Lung microvascular endothelial cell (primary cell): ENCODE data around the gene UNC93B1. TPM values are rescaled to one million over a fixed set of nuclear protein-coding genes. Genes with fewer than 3 reads are reported as not detected.
"Not testable (repeated sequence)": the region's sequence is repeated elsewhere in the genome, so short reads cannot be mapped to it uniquely, and the experiment has no call there.

Experiments
- DNase-seq, 2 donors: peaks; one replicate each; pipeline versions ENCODE4 v3.0.0 to v3.0.0-alpha.2; 2010; ENCODE audit warnings: low read depth in 2 of 2
- total RNA-seq: library from RNA; depleted of rRNA; stranded (reverse); fragments of >200 nt; gene quantifications from 2 replicates; pipeline ENCODE4 v1.2.1, GENCODE V29; 2014

UNC93B1 gene
- total RNA-seq, 1 donor from 2014 or later = 21.0 TPM

DNA sequence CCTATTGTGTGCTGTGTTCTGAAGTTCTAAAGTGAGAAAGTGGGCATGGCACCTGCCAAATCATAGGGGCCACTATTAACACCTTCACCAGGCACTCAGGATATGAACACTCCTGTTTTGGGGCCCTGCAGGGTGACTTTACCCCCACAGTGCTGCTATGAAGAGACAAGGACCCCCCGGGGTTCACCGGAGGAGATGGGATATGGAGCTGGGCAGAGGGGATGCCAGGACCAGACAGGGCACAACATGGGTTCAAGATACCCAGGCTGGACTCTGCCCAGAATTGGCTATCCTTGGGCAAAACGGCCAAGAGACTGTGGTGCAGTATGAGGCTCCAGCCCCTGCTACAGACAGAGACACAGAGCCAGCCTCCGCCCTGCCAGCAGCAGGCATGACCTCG, 9.5 kb downstream of the UNC93B1 start:
- not testable (repeated sequence) for DNase-seq

DNA sequence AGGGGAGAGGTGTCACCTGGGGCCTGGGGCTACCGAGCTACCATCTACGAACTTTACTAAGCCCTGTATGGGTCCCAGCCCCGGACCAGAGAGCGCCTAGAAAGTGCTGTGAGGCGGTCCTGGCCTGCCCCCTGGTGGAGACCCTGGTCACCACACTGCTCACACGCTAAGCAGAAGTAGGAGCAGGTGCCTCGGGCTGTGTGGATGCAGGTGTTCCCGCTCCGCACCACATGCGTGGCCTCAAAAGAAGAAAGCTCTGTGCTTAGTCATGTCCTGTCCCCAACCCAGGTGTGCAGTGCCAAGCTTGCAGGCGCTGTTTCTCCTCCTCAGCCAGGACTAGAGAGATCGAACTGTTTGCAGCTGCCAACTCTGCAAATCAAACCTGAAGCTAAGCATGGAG, 10.1 kb downstream of the UNC93B1 start:
- peak; percentile 14 to 31 for DNase-seq

DNA sequence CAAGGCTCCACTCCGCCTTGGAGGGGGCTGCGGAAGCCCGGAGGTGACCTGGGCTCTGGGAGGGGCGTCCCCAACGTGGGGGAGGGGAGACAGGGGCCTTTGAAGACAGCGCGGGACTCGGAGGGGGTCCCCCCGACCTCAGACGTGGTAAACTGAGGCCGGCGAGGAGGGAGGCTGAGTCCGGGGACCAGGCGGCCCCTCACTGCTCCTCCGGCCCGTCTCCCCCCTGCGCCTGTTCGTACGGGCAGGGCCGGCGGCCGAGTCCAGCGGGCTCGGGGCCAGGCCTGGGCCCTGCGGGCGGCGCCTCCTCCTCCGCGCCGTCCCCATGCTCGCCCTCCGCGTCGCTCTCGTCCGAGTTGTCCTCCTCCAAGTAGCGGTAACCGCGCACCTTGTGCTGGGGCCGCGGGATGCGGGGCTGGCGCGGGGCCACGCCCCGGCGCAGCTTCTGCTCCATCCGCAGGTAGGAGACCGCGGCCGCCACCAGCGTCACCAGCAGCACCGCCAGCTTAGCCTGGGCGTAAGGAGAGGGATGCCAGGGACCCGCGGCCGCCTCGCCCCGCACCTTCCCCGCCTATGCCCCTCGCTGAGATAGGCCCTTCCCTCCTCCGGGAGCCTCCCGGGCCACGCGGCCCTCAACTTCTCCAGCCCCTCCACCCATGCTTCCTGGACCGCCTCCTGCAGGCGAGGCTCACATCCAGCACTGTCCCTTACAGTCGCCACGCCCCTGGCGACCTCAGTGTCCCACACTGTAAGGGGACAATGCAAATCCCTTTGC, 12.4 kb downstream of the UNC93B1 start:
- not testable (repeated sequence) for DNase-seq

DNA sequence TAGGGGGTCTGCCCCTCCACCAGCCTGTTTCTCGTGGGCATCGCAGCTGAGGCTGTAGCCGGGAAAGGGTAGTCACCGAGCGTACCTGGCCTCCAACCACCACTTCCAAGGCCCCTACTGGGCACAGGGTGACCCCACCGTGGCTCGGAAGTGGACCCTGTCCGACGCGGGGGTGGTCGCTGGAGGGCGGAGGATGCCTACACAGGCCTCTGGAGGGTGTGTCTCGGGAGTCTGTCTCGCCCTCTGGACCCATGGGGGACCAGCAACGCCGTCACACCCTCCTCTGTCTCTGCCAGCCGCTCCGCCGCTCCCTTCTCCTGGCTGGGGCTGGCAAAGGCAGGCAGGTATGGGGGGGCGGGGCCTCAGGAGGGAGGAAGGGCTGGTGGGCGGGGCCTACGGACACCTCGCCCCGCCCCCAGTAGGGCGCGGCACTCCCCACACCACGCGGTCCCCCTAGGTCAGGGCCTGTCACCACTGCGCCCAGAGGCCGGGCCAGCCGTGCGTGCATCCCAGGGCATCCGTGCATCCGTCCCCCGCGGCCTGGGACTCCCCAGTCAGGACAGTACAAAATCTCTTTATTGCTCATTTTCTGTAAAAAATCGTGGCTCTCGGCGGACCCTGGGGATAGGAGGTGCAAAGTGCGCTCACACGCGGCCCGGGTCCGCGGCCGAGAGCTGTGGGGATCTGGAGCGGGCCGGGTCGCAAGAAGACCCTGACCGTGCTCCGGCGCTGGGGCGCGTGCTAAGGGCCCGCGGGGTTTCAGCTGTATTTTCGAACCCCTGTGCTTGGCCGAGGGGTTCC, 13.2 kb downstream of the UNC93B1 start:
- not testable (repeated sequence) for DNase-seq

DNA sequence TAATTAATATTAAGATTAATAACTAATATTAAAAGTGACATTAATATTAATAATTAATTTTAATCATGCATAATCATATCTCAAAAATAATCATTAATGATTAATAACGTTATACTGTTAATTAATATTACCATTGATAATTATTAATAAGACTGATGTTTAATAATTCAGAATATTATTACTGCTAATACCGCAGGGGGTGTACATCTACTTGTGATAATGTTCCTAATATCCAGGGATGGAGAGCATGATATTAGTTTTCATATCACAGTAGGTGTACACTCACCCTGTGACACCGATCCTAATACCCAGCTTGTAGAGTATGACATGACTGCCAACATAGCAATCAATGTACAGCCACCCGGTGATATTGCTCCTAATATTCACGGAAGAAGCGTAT, 18.6 kb downstream of the UNC93B1 start:
- not testable (repeated sequence) for DNase-seq

DNA sequence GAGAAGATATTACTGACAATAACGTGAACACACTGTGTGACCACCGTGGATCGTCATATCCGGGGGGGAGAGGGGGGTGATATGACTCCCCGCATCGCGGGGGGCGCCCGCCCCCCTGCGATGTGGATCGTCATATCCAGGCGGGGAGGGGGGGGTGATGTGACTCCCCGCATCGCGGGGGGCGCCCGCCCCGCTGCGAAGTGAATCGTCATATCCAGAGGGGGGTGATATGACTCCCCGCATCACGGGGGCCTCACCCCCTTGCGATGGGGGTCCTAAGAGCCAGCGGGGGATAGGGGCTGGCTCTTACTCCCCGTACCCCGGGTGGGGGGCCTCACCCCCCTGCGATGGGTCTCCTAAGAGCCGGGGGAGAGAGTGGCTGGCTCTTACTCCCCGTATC, 19.9 kb downstream of the UNC93B1 start:
- DNase-seq = no peak

DNA sequence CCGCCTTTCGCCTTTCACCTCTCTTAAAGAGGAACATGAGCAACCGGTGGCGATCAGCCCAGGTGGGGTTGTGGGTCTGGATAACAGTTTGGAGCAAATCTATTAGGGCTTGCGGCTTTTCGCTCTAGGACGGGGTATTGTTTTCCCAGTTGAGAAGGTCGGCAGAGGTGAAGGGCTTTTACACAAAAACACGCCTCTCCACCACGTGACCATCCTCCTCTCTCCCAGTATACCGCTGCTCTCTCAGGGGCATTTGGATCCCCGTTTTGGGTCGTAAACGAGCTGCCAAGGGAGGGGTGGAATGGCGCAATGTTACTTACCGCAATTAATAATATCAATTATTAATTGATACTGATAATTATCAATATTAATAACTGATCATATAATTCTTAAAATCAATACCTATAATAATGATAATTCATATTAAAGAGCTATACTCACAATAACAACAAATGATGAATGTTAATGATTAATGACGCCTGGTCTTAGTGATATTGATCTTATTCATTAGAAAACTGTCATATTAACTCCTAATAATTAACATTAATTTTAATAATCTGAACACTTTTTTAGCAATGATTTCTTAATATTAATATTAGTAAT, 21.5 kb downstream of the UNC93B1 start:
- not testable (repeated sequence) for DNase-seq

DNA sequence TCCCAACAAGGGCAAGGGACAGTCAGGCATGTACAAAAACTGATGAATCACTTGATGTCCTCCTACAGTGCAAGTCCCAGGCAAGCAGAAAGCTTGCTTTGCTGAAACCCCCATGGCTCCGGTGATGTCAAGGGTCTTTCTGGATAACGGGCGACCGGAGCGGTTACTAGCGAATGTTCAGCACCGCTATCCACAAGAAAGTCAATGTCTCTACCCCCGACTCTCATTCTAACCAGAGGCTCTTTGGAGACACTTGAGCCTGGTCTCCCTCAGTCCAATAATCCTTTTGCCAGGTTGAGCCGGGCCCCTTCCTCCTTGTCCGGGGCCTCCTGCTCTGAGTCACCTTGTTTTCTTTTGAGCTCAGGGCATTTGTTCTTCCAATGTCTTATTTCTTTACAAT, 22.7 kb downstream of the UNC93B1 start:
- not testable (repeated sequence) for DNase-seq

DNA sequence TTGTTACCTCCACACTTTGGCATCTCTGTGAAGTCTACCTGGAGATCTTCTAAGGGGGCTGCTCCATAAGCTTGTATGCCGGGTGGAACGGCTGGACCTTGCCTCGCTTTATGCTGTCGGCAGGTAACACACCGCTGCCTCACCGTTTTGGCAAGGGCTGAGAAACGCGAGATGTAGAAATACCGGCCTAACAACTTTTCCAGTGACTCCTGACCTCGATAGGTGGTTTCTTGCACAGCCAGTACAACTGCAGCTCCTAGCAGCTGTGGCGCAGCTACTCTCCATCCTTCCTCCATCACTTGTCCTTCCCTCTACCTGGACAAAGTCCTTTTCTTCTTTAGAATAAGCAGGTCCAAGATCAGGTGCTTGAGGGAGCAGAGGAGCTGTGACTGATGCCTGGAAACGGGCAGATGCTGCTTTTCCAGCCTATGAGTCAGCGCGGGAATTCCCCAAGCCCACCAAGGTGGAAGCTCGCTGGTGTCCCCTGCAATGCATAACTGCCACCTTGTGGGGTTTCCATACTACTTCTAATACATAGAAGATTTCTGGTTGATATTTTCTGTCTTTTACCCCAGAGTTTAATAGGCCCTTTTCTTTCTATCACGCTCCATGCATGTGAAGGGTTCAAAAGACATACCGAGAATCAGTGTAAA, 25.0 kb downstream of the UNC93B1 start:
- not testable (repeated sequence) for DNase-seq

DNA sequence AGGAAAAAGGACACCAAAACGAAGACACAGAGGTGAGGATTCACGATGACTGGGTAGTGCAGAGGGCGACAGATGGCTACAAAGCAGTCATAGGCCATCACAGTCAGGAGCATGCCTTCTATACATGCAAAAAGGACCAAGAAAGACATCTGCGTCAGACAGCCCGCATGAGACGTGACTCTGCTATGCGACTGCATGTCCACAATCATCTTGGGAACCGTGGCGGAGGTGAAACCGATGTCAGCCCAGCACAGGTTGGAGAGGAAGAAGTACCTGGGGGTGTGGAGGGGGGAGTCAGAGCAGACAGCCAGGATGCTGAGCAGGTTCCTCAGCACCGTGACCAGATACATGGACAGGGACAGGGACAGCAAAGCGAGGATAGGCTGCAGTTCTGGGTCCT, 29.2 kb downstream of the UNC93B1 start:
- DNase-seq = not testable (repeated sequence)

DNA sequence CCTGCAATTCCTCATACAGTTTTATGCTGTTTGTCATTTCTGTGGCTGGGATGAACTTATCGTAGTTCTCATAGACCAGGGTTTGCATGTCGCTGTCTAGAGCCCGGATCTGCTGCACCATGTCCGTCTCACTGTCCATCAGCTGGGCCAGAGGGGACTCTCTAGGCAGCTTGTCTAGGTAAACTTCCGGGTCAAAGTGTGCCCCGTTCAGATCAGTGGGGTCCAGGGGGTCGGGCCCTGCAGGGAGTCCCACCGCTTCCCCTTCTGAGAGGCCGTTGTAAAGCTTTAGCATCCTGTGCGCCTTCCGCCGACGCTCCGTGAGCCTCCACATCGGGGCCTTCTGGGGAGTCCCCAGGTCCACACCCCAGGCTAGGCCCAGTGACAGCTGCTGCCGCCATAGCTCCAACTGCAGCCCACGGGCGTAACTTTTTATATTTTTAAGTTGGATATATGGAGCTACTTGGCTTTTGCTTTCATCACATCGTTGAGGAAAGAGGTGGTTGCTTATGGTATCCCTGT, 38.0 kb downstream of the UNC93B1 start:
- DNase-seq = not testable (repeated sequence)

DNA sequence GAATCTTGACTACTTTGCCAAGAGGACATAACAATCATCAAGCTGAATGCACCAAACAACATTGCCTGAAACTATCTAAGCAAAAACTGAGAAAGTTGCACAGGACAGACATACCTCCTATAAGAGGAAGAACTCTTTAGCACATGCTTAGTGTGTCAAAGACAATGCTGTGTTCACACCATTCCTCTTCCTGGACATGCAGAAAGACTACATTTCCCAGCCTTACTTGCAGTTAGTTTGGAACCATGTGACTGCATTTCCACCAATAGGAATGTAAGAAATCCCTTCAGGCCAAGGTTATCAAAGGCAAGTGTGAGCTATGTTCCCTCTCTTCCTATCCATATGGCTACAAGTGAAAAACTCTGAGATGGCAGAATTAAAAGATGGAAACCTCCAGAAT, 39.2 kb downstream of the UNC93B1 start:
- not testable (repeated sequence) for DNase-seq

DNA sequence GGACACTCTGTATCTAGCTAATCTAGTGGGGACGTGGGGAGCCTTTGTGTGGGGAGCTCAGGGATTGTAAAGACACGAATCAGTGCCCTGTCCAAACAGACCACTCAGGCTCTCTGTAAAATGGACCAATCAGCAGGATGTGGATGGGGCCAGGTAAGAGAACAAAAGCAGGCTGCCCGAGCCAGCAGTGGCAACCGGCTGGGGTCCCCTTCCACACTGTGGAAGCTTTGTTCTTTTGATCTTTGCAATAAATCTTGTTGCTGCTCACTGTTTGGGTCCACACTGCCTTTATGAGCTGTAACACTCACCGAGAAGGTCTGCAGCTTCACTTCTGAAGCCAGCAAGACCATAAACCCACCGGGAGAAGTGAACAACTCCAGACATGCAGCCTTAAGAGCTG, 40.0 kb downstream of the UNC93B1 start:
- not testable (repeated sequence) for DNase-seq

DNA sequence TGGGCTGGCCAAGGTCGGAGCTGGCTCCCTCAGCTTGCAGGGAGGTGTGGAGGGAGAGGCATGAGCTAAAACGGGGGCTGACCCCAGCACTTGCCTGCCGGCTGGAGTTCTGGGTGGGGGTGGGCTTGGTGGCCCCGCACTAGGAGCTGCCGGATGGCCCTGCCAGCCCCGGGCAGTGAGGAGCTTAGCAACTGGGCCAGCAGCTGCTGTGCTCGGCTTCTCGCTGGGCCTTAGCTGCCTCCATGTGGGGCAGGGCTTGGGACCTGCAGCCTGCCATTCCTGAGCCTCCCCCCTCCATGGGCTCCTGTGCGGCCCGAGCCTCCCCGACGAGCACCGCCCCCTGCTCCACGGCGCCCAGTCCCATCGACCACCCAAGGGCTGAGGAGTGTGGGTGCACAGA, 40.7 kb downstream of the UNC93B1 start:
- not testable (repeated sequence) for DNase-seq

DNA sequence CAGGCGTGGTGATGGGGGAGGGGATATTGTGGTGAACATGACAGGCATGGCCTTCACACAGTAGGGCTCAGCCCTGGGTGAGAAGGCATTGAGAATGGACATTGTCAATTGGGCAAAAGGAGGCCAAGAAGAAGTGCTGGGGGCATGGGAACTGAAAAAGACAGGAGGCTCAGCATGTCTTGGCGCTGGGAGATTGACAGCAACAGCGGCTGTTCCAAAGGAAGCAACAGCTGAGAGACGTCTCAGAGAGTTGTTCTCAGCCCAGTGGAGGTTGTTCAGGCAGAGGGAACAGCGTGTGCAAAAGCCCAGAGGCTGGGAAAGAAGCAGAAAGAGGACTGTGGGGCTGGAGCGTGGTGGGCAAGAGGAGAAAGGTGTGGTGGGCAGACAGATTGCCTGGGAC, 47.7 kb downstream of the UNC93B1 start:
- not testable (repeated sequence) for DNase-seq

DNA sequence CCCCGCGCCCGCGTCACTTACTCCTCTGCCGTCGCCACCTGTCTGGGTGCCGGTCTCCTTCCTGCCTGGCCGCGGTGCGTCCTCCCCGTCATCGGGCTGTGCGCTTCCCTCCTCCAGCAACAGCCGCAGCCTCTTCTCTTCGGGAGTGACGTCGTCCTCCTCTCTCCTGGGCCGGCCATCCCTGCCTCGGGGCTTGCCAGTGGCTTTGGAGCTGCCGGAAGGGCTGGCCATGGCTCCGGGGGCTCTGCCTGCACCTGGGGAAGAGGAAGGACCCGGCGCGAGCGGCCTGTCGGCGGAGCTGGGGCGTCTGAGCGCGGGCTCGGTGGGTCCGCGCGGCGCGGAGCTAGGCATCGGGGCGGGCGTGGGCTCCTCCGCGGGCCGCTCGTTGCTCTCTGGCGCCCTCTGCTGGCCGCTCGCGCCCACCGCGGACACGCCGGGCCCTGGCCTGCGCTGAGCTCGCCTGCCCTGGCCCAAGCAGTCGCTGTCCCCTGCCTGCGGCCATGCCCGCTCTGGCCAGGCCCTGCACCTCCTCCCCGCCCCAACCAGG, 48.4 kb downstream of the UNC93B1 start:
- DNase-seq = peak; percentile 59 to 76

DNA sequence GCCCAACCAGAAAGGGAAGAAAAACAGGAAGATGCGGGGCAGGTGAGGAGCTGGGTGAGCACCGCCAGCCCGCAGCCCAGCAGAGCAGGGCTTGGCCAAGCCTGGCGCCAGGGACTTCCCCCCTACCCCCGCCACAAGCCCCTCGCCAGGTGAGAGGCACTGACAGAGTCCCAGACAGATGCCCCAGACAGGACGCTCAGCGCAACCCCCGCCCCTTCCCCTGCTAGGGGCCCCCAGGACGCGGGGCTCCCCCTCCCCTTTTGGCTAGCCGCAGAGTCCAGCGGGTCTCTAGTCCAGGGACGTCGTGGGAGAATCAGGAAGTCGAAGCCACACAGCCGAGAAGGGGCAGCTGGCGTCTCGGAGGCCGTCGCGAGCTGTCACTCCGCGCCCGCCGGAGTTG, 48.9 kb downstream of the UNC93B1 start:
- not testable (repeated sequence) for DNase-seq

DNA sequence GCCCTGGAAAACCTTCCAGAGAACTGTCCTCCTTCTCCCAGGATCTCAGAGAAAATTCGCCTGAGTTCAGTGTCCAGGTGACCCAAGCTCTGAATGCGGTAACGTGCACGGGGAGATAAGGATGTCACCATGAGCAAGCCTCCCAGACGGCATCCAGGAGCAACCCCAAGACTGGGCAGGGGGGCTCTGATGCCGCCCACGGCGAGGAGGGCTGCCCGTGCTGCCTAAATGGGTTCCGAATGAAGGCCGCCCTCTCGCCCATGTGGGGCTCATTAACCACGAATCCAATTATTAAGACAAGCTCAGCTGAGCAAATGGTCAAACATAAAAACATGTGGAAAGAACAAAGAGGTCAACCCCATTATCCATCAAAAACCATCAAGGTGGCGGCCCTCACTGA, 49.6 kb downstream of the UNC93B1 start:
- not testable (repeated sequence) for DNase-seq

DNA sequence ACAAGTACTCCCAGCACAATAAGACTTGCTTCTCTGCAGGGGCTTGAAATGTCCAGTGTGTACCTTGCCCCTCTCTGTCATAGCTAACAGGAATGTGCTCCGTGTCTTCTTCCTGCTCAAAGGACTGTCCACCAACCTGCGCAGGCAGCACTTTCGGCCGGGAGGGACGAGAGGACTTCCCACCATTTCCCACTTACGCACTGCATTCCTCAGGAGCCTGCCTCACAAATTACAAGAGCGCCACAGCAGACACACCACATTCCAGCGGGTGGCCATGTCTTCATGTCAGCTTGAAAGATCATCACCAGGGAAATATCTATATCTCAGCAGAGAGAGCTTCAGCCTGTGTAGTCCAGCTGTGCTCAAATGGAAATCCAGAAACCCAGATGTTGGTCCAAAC, 53.2 kb downstream of the UNC93B1 start:
- DNase-seq = not testable (repeated sequence)

DNA sequence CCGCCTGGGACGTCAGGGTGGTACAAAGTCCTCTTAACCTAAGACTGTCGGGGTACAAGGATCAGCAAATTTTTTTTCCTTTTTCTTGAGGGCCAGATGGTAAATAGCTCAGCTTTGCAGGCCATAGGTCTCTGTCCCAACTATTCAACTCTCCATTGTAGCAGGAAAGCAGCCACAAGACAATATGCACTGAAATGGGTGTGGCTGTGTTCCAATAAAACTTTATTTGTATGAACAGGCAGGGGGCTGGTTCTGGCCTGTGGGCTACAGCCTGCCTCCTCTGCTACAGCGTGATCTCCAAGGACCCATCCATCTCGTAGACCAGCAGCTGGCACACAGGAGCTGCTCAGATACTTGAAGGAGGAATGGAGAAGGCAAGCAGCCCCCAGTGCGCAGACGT, 56.1 kb downstream of the UNC93B1 start:
- DNase-seq = not testable (repeated sequence)

DNA sequence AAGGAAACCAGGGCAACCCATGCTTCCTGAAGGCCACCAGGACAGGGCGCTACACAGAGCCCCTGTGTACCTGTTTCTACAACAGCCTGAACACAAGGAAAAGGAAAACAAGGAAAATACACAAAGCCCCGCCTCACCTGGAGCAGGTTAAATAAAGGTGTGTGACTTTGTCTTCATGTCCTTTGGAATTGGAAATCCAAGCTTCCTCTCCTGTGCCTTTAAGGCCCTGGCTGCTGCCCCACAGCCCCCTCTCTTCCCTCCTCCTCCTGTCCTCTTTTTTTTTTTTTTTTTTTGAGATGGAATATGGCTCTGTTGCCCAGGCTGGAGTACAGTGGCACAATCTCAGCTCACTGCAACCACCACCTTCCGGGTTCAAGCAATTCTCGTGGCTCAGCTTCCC, 57.5 kb downstream of the UNC93B1 start:
- not testable (repeated sequence) for DNase-seq
